H9 (cell line): ENCODE data around the gene CCDC60. TPM values are rescaled to one million over a fixed set of nuclear protein-coding genes. Genes with fewer than 3 reads are reported as not detected.

Experiments used
- DNase-seq: peaks from one replicate; pipeline ENCODE4 v3.0.0-alpha.2; 2017
- H2AFZ ChIP-seq: one replicate; pipeline ENCODE4 v1.6.1; 2013; ENCODE audit warnings: mild to moderate bottlenecking, low read length, control low read depth, moderate library complexity
- H2AK5ac ChIP-seq: 2 replicates; pipeline ENCODE4 v1.6.1; 2013; ENCODE audit warnings: low read length, control low read depth, mixed read lengths; ENCODE audit not compliant: insufficient read length
- H2BK120ac ChIP-seq: one replicate; pipeline ENCODE4 v1.6.1; 2013; ENCODE audit warnings: low read depth, mild to moderate bottlenecking, low read length, control low read depth, inconsistent platforms; ENCODE audit not compliant: poor library complexity, severe bottlenecking
- H2BK12ac ChIP-seq: 2 replicates; pipeline ENCODE4 v1.6.1; 2013; ENCODE audit warnings: low read length, control low read depth, mixed read lengths, low read depth; ENCODE audit not compliant: insufficient read length
- H2BK15ac ChIP-seq: 2 replicates; pipeline ENCODE4 v1.6.1; 2013; ENCODE audit warnings: low read depth, low read length, control low read depth
- H2BK20ac ChIP-seq: one replicate; pipeline ENCODE4 v1.6.1; 2013; ENCODE audit warnings: low read depth, mild to moderate bottlenecking, low read length, control low read depth, inconsistent platforms; ENCODE audit not compliant: poor library complexity, severe bottlenecking
- H2BK5ac ChIP-seq: 2 replicates; pipeline ENCODE4 v1.6.1; 2013; ENCODE audit warnings: low read length, control low read depth, mixed read lengths; ENCODE audit not compliant: insufficient read length
- H3K14ac ChIP-seq: 2 replicates; pipeline ENCODE4 v1.6.1; 2013; ENCODE audit warnings: low read length, control low read depth; ENCODE audit not compliant: insufficient read depth
- H3K18ac ChIP-seq: 2 replicates; pipeline ENCODE4 v1.6.1; 2013; ENCODE audit warnings: low read depth, mild to moderate bottlenecking, mixed read lengths, low read length, control low read depth; ENCODE audit not compliant: insufficient read length
- H3K23ac ChIP-seq: 2 replicates; pipeline ENCODE4 v1.6.1; 2013; ENCODE audit warnings: low read length, control low read depth, mixed read lengths, low read depth; ENCODE audit not compliant: insufficient read length
- H3K23me2 ChIP-seq: 2 replicates; pipeline ENCODE4 v1.6.1; 2013; ENCODE audit warnings: low read depth, mild to moderate bottlenecking, mixed read lengths, low read length, control low read depth; ENCODE audit not compliant: insufficient read length, poor library complexity, severe bottlenecking
- H3K27ac ChIP-seq: 2 replicates; pipeline ENCODE4 v1.5.1; 2013; ENCODE audit warnings: low read length, control low read depth, mixed read lengths, low read depth; ENCODE audit not compliant: insufficient read length
- H3K27me3 ChIP-seq: 2 replicates; pipeline ENCODE4 v1.6.1; 2013; ENCODE audit warnings: low read length, control low read depth, inconsistent platforms; ENCODE audit not compliant: insufficient read depth
- H3K4ac ChIP-seq: 2 replicates; pipeline ENCODE4 v1.6.1; 2013; ENCODE audit warnings: low read depth, mild to moderate bottlenecking, control low read depth, inconsistent platforms, low read length, moderate library complexity
- H3K4me1 ChIP-seq: 2 replicates; pipeline ENCODE4 v1.6.1; 2013; ENCODE audit warnings: low read length, control low read depth, inconsistent platforms; ENCODE audit not compliant: insufficient read depth
- H3K4me2 ChIP-seq: 2 replicates; pipeline ENCODE4 v1.6.1; 2013; ENCODE audit warnings: low read length, control low read depth, mixed read lengths; ENCODE audit not compliant: insufficient read length, insufficient read depth
- H3K56ac ChIP-seq: 2 replicates; pipeline ENCODE4 v1.6.1; 2013; ENCODE audit warnings: low read depth, mild to moderate bottlenecking, mixed read lengths, low read length, control low read depth; ENCODE audit not compliant: insufficient read length
- H3K79me1 ChIP-seq: 2 replicates; pipeline ENCODE4 v1.6.1; 2013; ENCODE audit warnings: low read depth, mild to moderate bottlenecking, moderate library complexity, low read length, control low read depth, inconsistent platforms; ENCODE audit not compliant: insufficient read depth, poor library complexity, severe bottlenecking
- H3K79me2 ChIP-seq: 2 replicates; pipeline ENCODE4 v1.6.1; 2013; ENCODE audit warnings: low read length, control low read depth, inconsistent platforms; ENCODE audit not compliant: insufficient read depth
- H3K9ac ChIP-seq: 2 replicates; pipeline ENCODE4 v1.6.1; 2013; ENCODE audit warnings: low read length, control low read depth, mixed read lengths; ENCODE audit not compliant: insufficient read length; ENCODE audit errors: extremely low read depth
- H3K9me3 ChIP-seq: one replicate; pipeline ENCODE4 v1.6.1; 2013; ENCODE audit warnings: low read depth, low read length, inconsistent platforms; ENCODE audit not compliant: control insufficient read depth
- H3T11ph ChIP-seq: one replicate; pipeline ENCODE4 v1.6.1; 2013; ENCODE audit warnings: mild to moderate bottlenecking, low read length, control low read depth, inconsistent platforms
- H4K20me1 ChIP-seq: one replicate; pipeline ENCODE4 v1.6.1; 2013; ENCODE audit not compliant: control insufficient read depth, insufficient read length, insufficient read depth
- H4K5ac ChIP-seq: 2 replicates; pipeline ENCODE4 v1.6.1; 2013; ENCODE audit warnings: low read depth, mild to moderate bottlenecking, mixed read lengths, low read length, control low read depth; ENCODE audit not compliant: insufficient read length
- H4K8ac ChIP-seq: replicated peaks from 2 replicates; pipeline ENCODE4 v1.6.1; 2013; ENCODE audit warnings: low read length, control low read depth, mixed read lengths, low read depth; ENCODE audit not compliant: insufficient read length
- H4K91ac ChIP-seq: 2 replicates; pipeline ENCODE4 v1.6.1; 2013; ENCODE audit warnings: low read depth, mild to moderate bottlenecking, moderate library complexity, mixed read lengths, low read length, control low read depth; ENCODE audit not compliant: insufficient read length
- H3K27ac Mint-ChIP-seq, 3 experiments: 2 replicates in 2 of 3; 3 replicates in 1 of 3; pipeline ENCODE4 v1.8.0; 2020 to 2021; ENCODE audit warnings: mixed read lengths in 3 of 3, mild to moderate bottlenecking in 1 of 3, moderate library complexity in 1 of 3
- H3K27me3 Mint-ChIP-seq: 2 replicates; pipeline ENCODE4 v1.8.0; 2021; ENCODE audit warnings: low read depth, mild to moderate bottlenecking, moderate library complexity, mixed read lengths
- H3K36me3 Mint-ChIP-seq, 3 experiments: 2 replicates in 2 of 3; 3 replicates in 1 of 3; pipeline ENCODE4 v1.8.0; 2020 to 2021; ENCODE audit warnings: low read depth in 3 of 3, mixed read lengths in 3 of 3; ENCODE audit not compliant: insufficient read depth in 1 of 3
- H3K4me1 Mint-ChIP-seq, 2 experiments: 2 replicates each; pipeline ENCODE4 v1.8.0; 2020; ENCODE audit warnings: mixed read lengths in 2 of 2
- H3K4me3 Mint-ChIP-seq, 2 experiments: 2 replicates in 1 of 2; 3 replicates in 1 of 2; pipeline ENCODE4 v1.8.0; 2020 to 2021; ENCODE audit warnings: mild to moderate bottlenecking in 2 of 2, mixed read lengths in 2 of 2, moderate library complexity in 1 of 2
- H3K9me3 Mint-ChIP-seq, 2 experiments: 2 replicates in 1 of 2; 3 replicates in 1 of 2; pipeline ENCODE4 v1.8.0; 2020; ENCODE audit warnings: mild to moderate bottlenecking in 2 of 2, mixed read lengths in 2 of 2, moderate library complexity in 1 of 2
- CTCF ChIP-seq: fragments of 200-600 bp; sonication (generic); conservative IDR thresholded peaks from 3 replicates; pipeline ENCODE4 v1.8.0; 2021; ENCODE audit warnings: antibody characterized with exemption, mild to moderate bottlenecking
- WGBS: extraction: QIAGEN DNeasy Blood & Tissue Kit; methylation state at CpG from one replicate; pipeline ENCODE4 v1.1.7; 2013; ENCODE audit warnings: missing lambda C conversion rate, low lambda C conversion rate, mixed read lengths; ENCODE audit not compliant: insufficient read length; ENCODE audit errors: extremely low coverage; 5-methylcytosine and 5-hydroxymethylcytosine counted together
- total RNA-seq: library from RNA; stranded (reverse); gene quantifications from 2 replicates; pipeline ENCODE4 v1.2.1, GENCODE V29; 2021

Gene CCDC60
- total RNA-seq, 1 experiment from 2014 or later = 0.44 TPM

GRCh38 chr12:119406811-119407210 is 72.3 kb downstream of the CCDC60 start:
- Histone ChIP-seq H3K27me3 (no peaks in the 10 kb centered on the region), H3K4me2 (no peak overlapping the region), H4K5ac (no peak overlapping the region), H4K91ac (no peak overlapping the region), H2BK15ac (no peak overlapping the region), H3K23me2 (no peaks in the 10 kb centered on the region), H3K56ac (no peak overlapping the region), H3K9ac (no peak overlapping the region), H2BK12ac (no peak overlapping the region), H3T11ph (no peak overlapping the region), H3K23ac (no peak overlapping the region), H3K9me3 (no peaks in the 10 kb centered on the region), H2AK5ac (no peak overlapping the region), H3K79me2 (no peaks in the 10 kb centered on the region), H2BK5ac (no peak overlapping the region), H3K18ac (no peak overlapping the region), H4K20me1 (no peaks in the 10 kb centered on the region), H3K4me1 (no peaks in the 10 kb centered on the region), H2AFZ (no peak overlapping the region), H3K4ac (no peak overlapping the region), H2BK120ac (no peak overlapping the region), H3K27ac (no peak overlapping the region), H2BK20ac (no peak overlapping the region), H3K14ac (no peak overlapping the region), H4K8ac (no peak overlapping the region), H3K79me1 (no peaks in the 10 kb centered on the region)
- no CpG with 5 or more reads among the region's 4 CpGs for WGBS
- H3K4me3 Mint-ChIP-seq = 0 out of 5 replicates have a peak overlapping the region, but pooled peaks of 1 of the 2 experiments have one; percentile 65
- H3K4me1 Mint-ChIP-seq = peaks cover 7 to 13% of the 10 kb centered on the region in 2 experiments
- peaks cover 3% of the 10 kb centered on the region for H3K27me3 Mint-ChIP-seq
- H3K9me3 Mint-ChIP-seq = no peaks in the 10 kb centered on the region; a peak in 1 of 5 replicates
- H3K36me3 Mint-ChIP-seq = no peaks in the 10 kb centered on the region
- TF ChIP-seq CTCF = no peak
- H3K27ac Mint-ChIP-seq = peak overlapping the region in 1 of 3 experiments; percentile 79; a peak in 1 of 7 replicates
- DNase-seq = no peak
